HG02973 (cell line): ENCODE measurements around the gene OR7C2.
"Not testable (repeated sequence)": the region's sequence is repeated elsewhere in the genome, so short reads cannot be mapped to it uniquely, and the experiment has no call there.

ENCODE experiments used
- ATAC-seq: cut with Tn5 transposase; IDR thresholded peaks from one replicate; pipeline ENCODE4 v1.9.1; 2021; ENCODE audit warnings: moderate library complexity; ENCODE audit not compliant: unreplicated experiment

Gene OR7C2

DNA sequence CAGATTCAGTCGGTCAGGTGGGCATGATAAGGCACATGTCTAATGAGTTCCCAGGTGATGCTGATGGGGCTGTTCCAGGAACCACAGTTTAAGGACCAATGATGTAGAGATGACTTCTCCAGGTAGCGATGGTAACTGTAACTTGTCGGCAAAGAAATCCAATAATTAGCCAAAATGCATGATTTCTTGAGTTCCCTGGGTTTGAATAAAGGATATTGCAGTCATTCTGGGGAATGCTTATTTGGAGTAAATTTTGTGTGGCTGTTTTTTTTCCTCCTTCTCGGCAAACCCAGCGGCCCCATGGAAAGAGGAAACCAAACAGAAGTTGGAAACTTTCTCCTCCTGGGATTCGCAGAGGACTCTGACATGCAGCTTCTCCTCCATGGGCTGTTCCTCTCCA, at the start of gene OR7C2:
TSS of gene OR7C2 (plus strand) at position 301 of the 400 bp plus-strand sequence. CDS start at position 301, 0 bp downstream.
- no peak for ATAC-seq

GRCh38 chr19:14901675-14902260, 39.5 kb upstream of the OR7C2 start:
- no peak for ATAC-seq

DNA sequence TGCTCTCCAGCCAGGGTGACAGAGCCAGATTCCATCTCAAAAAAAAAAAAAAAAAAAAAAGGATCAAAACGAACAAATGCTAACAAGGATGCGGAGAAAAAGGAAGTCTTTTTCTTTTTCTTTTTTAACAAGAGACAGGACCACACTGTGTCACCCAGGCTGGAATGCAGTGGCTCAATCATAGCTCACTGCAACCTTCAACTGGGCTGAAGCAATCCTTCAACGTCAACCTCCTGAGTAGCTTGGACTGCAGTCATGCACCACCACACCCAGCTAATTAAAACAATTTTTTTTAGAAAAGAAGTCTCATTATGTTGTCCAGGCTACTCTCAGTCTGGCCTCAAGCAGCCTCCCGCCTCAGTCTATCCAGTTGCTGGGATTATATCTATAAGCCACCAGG, 34.6 kb upstream of the OR7C2 start:
- no peak for ATAC-seq

- no peak for ATAC-seq
Measured at GRCh38 chr19:14915116-14915515, 26.2 kb upstream of the OR7C2 start.

GRCh38 chr19:14916848-14917247, 24.4 kb upstream of the OR7C2 start:
- no peak for ATAC-seq

DNA sequence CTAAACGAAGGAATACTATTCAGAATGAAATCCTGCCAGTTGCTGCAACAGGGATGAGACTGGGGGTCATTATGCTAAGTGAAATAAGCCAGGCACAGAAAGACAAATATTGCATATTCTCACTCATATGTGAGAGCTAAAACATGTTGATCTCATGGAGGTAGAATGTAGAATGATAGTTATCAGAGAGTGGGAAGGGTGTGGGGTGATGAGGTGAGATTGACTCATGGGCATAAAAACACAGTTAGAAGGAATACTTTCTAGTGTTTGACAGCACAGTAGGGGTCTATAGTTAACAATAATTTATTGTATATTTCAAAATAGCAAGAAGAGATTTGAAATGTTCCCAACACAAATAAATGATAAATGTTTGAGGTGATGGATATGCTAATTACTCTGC, 7.8 kb upstream of the OR7C2 start:
- ATAC-seq, result no peak

DNA sequence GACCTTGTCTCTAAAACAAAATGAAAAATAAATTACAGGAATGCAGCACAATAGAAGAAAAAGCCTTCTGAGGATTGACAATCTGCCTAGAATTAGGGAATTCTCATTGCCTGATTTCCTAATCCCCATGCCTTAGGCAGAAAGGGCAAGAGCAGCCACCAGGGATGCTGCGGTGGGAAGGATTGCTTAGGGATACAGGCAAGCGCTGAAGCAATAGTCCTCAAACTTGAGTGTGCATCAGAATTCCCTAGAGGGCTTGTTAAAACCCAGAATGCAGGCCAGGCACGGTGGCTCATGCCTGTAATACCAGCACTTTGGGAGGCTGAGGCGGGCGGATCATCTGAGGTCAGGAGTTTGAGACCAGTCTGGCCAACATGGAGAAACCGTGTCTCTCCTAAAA, 1.0 kb upstream of the OR7C2 start:
- no peak for ATAC-seq

GRCh38 chr19:14943601-14944000, 2.3 kb downstream of the OR7C2 start:
- ATAC-seq, result no peak

GRCh38 chr19:14944456-14944855, 3.2 kb downstream of the OR7C2 start:
- ATAC-seq, result no peak

DNA sequence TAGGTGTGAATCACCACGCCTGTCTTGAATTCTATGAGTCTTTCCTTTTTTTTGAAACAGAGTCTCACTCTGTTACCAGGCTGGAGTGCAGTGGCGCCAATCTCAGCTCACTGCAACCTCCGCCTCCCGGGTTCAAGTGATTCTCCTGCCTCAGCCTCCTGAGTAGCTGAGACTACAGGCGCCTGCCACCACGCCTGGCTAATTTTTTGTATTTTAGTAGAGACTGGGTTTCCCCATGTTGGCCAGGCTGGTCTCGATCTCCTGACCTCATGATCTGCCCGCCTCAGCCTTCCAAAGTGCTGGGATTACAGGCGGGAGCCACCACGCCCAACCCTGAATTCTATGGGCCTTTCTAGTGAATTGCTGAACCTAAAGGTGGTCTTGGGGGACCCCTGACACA, 8.1 kb downstream of the OR7C2 start:
- ATAC-seq, result not testable (repeated sequence)

- no peak for ATAC-seq
Measured at GRCh38 chr19:14949876-14950275, 8.6 kb downstream of the OR7C2 start.

- no peak for ATAC-seq
Measured at GRCh38 chr19:14950421-14950820, 9.1 kb downstream of the OR7C2 start.

DNA sequence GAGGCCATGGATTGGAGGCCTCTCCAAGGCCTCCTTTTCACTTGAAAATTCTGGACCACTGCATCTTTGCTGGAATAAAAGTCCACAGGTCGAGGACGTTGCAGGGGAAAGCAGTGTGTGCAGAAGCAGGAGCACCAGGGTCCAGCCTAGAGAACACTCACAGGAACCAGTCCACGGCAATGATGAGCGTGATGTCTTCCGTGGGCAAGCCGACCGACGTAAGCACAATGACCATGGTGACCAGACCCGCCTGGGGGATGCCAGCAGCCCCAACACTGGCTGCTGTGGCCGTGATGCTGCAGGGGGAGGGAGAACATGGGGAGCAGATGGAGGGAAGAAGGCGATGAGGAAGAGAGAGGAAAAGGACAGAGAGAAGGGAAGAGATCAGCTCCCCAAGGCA, 11.5 kb downstream of the OR7C2 start:
- no peak for ATAC-seq

DNA sequence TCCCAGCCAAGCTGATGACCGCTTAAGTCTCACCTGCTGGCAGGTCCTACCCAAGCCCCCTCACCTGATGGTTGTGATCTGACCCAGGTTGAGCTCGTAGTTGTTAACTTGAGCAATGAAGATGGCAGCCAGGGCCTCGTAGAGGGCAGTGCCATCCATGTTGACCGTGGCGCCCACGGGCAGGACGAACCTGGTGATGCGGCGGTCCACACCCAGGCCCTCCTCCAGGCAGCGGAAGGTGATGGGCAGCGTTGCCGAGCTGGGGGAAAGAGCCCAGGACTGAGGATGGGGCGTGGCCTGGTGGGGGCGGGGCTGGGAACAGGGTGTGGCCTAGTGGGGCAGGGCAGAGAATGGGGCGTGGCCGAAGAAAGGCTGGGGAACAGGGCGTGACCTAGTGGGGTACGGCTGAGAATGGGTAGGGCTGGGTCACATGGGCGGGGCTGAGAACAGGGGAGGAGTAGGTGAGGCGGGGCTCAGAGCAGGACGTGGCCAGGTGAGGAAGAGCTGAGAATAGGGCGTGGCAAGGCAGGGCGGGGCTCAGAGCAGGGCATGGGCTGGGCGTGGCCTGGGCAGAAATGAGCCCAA, 12.9 kb downstream of the OR7C2 start:
- no peak for ATAC-seq

GRCh38 chr19:14957464-14957863, 16.2 kb downstream of the OR7C2 start:
- no peak for ATAC-seq

DNA sequence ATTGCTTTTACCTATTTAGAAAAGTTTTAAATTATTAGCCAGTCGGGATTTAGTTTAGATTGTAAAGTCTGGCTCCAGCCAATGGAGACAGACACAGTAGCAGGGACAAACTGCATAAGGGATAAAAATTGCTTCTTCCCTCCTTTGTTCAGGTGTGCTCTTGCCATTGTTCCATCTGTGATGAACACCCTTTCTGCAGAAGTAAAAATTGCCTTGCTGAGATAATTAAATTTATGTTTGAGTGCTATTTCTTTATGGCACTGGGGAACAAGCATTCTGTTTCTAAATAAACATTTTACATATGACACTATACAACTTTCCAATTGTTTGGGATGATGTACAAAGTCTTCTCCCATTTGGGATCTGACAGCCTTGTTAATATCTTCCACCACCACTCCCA, 18.0 kb downstream of the OR7C2 start:
- no peak for ATAC-seq

- ATAC-seq, result no peak
Measured at GRCh38 chr19:14961956-14962685, 20.8 kb downstream of the OR7C2 start.

GRCh38 chr19:14968247-14968646, 27.0 kb downstream of the OR7C2 start:
- no peak for ATAC-seq

- ATAC-seq, result no peak
Measured at GRCh38 chr19:14971474-14971873, 30.2 kb downstream of the OR7C2 start.

DNA sequence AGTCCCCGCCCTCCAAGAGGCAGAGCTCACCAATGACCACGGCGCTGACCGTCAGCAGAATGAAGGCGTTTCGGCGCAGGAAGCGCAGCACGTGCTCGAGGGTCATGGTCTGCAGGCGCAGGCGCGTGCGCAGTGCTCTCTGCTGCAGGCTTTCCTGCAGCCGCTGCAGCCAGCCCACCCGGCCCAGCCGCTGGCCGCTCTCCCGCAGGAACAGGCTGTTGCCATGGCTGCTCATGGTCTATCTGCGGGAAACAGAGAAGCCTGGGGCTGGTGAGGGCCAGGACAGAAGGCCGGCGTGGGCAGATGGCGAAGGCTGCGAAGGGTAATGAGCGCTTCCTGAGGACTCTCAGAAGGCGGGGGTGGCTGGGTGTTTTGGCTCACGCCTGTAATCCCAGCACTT, 31.4 kb downstream of the OR7C2 start:
- no peak for ATAC-seq

DNA sequence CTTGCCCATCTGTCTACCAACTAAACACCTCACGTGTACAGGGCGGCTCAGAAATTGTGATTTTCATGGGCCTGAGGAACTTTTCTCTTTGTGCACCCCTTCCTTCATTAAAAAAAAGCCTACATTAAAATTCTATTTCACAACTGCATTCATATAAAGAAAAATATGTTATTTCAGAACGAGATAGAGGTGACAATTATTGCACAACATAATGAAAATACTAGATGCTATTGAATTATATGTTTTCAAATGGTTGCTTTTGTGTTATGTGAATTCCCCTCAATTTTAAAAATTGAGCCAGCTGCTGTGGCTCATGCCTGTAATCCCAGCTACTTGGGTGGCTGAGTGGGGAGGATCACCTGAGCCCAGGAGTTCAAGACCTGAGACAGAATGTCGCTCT, 33.2 kb downstream of the OR7C2 start:
- no peak for ATAC-seq

GRCh38 chr19:14977128-14977527, 35.8 kb downstream of the OR7C2 start:
- ATAC-seq, result no peak
